PC-3 (cell line): ENCODE data around the gene DPP7.

Experiments used
- CTCF ChIP-seq: fragments of 300-600 bp; sonication (generic); conservative IDR thresholded peaks from 2 replicates; pipeline ENCODE4 v1.5.1; 2017; ENCODE audit warnings: antibody characterized with exemption, low read depth, mild to moderate bottlenecking, low read length
- EZH2 ChIP-seq: fragments of 300-600 bp; sonication (generic); IDR thresholded peaks from one replicate; pipeline ENCODE4 v1.6.1; 2017; ENCODE audit warnings: antibody characterized with exemption, mild to moderate bottlenecking, low read length; ENCODE audit not compliant: unreplicated experiment
- EZH2phosphoT487 ChIP-seq: fragments of 300-600 bp; sonication (generic); IDR thresholded peaks from 2 replicates; pipeline ENCODE4 v1.6.1; 2018; ENCODE audit warnings: mild to moderate bottlenecking, antibody characterized with exemption, low read length, borderline replicate concordance

GRCh38 chr9:137126786-137127185, 12.3 kb upstream of the DPP7 start:
- TF ChIP-seq EZH2phosphoT487 (no peak), CTCF (no peak), EZH2 (no peak)
